Stimulated activated memory B cell treated with anti-CD40 and anti-IgM and Interleukin-4, amounts not matched to agents 10 μg/mL and 1 μg/mL and 100 μg/mL, for 72 hours (primary cell): ENCODE measurements around the gene CIC.

Experiments used
- ATAC-seq: fragments of 150-1000 bp; cut with Tn5 transposase; 2 replicates; pipeline ENCODE4 v1.10.0; 2021
- H3K27ac Mint-ChIP-seq: one replicate; pipeline ENCODE4 v1.8.0; 2022; ENCODE audit warnings: mild to moderate bottlenecking, mixed read lengths
- H3K27me3 Mint-ChIP-seq: one replicate; pipeline ENCODE4 v1.8.0; 2022; ENCODE audit warnings: mixed read lengths
- H3K36me3 Mint-ChIP-seq: one replicate; pipeline ENCODE4 v1.8.0; 2022; ENCODE audit warnings: mixed read lengths
- H3K4me1 Mint-ChIP-seq: one replicate; pipeline ENCODE4 v1.8.0; 2022; ENCODE audit warnings: mixed read lengths
- H3K4me3 Mint-ChIP-seq: one replicate; pipeline ENCODE4 v1.8.0; 2022; ENCODE audit warnings: mild to moderate bottlenecking, moderate library complexity, mixed read lengths
- H3K9me3 Mint-ChIP-seq: one replicate; pipeline ENCODE4 v1.8.0; 2022; ENCODE audit warnings: mixed read lengths

CIC gene

DNA sequence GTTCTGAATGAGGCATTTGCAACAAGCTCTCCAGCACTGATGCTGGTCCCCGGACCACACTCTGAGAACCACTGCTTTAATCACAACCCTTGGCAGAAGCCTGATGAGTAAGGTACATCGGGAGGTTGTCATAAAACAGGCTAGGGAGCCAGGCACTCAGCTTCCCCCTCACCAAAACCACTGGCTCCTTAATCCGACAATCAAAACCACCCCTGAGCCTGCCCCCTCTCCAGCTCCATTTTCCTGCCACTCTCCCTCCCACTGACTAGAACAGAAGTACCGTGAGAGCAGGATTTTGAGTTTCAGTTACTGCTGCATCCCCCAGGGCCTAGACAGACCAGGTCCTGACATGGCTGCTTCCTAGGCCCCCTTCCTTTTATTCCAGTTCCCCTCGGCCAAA lies 33.9 kb upstream of the CIC start:
- ATAC-seq: no peak
- H3K27me3 Mint-ChIP-seq: no peaks in the 10 kb centered on the region
- H3K9me3 Mint-ChIP-seq: no peaks in the 10 kb centered on the region
- H3K4me3 Mint-ChIP-seq: no peak overlapping the region
- H3K27ac Mint-ChIP-seq: no peak overlapping the region
- peaks cover 32% of the 10 kb centered on the region for H3K4me1 Mint-ChIP-seq
- peaks cover 66% of the 10 kb centered on the region for H3K36me3 Mint-ChIP-seq

DNA sequence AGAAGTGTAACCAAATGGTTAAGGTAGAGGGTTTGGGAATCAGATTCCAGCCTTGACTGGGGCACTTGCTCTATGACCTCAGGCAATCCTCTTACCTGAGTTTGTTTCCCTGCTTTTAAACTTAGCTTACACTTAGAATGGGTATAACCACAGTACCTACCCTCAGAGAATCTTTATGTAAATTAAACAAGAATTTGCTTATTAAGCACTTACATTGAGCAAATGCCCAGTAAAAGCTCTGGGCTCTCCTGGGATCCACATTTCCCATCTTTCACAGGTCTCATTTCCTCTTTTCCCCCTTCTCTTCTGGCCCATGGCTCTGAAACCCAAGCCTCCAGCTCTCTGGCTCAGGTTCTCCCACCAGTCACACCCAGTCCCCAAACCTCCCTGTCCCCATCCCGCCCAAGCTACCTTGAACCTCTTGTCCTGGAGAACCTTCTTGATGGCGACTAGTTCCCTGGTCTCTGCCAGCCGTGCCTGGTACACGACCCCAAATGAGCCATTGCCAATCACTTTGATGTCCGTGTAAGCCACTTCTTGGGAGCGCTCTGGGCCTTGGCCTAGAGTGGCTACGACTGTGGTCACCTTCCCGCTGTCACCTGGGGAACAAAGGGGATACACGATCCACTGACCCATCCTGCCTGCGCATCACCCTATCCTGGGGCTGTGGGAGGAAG lies 29.4 kb upstream of the CIC start:
- Mint-ChIP-seq H3K36me3 (peaks cover 39% of the 10 kb centered on the region), H3K4me1 (peaks cover 50% of the 10 kb centered on the region), H3K27ac (peak overlapping the region; percentile 84), H3K9me3 (no peaks in the 10 kb centered on the region), H3K27me3 (no peaks in the 10 kb centered on the region), H3K4me3 (no peak overlapping the region)
- no peak for ATAC-seq

DNA sequence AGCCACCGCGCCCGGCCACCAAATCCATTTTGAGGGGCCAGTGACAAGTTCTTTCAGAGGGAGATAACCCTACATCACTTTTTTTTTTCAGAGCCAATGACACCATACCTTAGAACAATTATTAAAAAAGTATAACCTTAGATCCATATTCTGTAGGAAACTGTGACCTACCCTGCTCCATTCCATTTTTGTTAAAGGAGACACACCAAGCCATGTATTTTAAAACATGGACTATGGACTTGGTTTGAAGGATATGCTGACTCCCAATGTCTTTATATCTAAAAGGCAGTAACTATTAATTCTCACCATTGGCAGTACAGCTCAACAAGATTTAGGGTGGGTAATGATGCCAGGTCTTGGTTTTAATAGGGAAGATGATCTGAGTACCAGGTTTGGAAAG lies 27.8 kb upstream of the CIC start:
- ATAC-seq: no peak
- H3K9me3 Mint-ChIP-seq: no peaks in the 10 kb centered on the region
- H3K4me1 Mint-ChIP-seq: peaks cover 49% of the 10 kb centered on the region
- H3K4me3 Mint-ChIP-seq: peak overlapping the region; percentile 83
- no peaks in the 10 kb centered on the region for H3K27me3 Mint-ChIP-seq
- H3K27ac Mint-ChIP-seq: peak overlapping the region; percentile 84
- peaks cover 25% of the 10 kb centered on the region for H3K36me3 Mint-ChIP-seq

DNA sequence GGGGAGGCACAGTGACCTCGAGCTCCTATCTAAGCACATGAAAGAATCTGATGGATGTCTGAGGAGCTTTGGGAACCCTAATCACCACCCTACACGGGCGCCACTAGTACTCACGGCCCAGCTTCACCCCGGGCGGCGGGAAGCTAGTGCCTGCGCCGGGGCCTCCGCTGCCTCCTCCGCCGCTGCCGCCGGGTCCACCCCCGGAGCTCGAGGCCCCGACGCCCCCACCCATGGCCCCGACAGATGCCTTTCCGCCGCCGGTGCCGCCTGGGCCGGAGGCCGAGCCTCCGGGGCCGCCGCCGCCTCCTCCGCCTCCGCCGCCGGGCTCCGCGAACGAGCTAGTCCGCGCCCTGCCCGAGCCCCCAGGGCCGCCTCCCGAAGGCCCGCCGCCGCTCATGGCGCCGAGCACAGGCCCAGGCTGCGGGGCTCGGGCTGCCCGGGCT lies 27.0 kb upstream of the CIC start:
- Mint-ChIP-seq H3K4me3 (peak overlapping the region; percentile 83), H3K4me1 (peaks cover 49% of the 10 kb centered on the region), H3K27me3 (no peaks in the 10 kb centered on the region), H3K36me3 (peaks cover 17% of the 10 kb centered on the region), H3K27ac (peak overlapping the region; percentile 84), H3K9me3 (no peaks in the 10 kb centered on the region)
- peak; percentile 0 for ATAC-seq

DNA sequence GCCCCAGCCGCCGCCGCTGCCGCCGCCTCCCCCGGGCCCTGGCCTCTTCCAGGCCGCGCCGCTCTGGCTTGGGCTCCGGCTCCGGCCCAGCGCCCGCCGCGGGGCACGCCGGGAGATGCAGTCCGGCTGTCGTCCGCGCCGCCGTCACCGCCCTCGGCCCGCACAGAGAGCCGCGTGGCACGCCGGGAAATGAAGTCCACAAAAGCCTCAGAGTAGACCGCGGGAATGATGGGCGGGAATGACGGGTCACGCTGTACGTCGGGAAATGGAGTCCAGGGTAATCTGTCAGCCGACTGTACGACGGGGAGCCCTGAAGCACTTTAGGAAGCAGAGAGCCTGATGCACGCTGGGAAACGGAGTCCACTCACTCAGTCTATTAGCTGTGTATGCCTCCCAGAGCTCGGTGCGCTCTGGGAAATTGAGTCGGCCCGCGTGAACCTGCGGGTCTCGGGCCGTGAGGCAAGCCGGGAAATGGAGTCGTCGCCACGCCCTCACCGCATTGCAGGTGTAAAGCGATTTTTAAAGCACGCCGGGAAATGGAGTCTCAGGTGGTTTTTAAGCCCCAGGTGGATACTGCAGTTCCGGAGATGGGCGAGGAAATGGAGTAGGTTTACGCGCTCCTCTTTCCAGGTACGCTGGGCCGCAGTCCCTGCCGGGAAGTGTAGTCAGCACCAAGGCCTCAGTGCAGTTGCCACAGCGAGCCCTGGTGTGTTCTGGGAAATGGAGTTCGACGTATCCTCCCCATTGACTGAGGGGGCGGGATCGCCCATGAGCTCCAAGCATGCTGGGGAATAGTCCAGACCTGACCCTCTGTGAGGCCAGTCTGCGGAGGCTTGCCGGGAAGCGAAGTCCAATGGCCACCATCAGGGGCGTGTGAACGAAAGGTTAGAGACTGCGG lies 26.3 kb upstream of the CIC start, which contains the start of gene GSK3A:
GSK3A (minus strand) TSS at position 91 of the 898 bp plus-strand sequence. CDS start 137 bp downstream, outside the sequence.
- Mint-ChIP-seq H3K4me3 (peak within 1 kb of the TSS; percentile 83), H3K4me1 (peaks cover 47% of the 10 kb centered on the region), H3K27me3 (no peaks in the 10 kb centered on the region), H3K27ac (peak within 1 kb of the TSS; percentile 84), H3K9me3 (no peaks in the 10 kb centered on the region), H3K36me3 (peaks cover 16% of the 10 kb centered on the region)
- ATAC-seq: peak; percentile 89

DNA sequence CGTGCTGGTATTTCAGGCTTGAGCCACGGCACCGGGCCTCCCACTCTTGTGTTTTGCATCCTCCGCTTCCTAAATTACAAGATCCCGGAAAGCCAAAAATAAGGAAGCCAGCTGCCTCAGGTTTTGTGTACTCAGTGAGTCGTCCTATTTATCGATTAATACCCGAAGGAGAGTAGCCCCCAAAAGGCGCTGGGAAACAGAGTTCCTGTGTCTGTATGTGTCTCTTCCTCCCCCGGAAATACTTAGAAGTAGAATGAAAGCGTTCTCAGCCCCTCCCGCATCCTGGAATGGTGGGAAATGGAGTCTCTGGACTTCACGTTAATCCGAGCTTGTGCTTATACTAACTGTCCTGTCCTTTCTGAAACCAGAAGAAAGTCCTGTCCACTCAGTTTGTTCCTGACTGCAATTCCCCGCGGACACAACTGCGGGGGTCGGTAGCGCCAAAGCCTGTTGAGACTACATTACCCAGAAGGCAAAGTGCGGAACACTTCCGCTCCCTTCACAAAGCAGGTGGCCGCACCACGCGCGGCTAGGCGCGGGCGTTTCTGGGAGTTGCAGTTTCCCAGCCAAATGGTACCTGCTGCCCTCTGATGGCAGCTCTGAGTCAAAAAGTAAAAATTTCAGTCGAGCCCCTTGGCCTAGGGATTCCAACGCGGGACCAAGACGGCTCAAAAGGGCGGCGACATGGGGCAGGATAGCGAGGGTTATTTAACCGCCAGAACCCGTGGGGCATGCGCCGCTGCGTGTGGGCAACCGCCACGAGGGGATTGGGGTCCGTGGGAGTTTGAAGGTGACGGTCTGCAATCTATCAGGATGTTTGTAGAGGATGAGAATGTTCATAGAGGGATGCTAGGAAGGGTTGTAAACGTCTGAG lies 24.5 kb upstream of the CIC start:
- Mint-ChIP-seq H3K9me3 (no peaks in the 10 kb centered on the region), H3K27me3 (no peaks in the 10 kb centered on the region), H3K4me3 (peak overlapping the region; percentile 81), H3K27ac (peak overlapping the region; percentile 84), H3K4me1 (peaks cover 46% of the 10 kb centered on the region), H3K36me3 (peaks cover 16% of the 10 kb centered on the region)
- peak; percentile 67 for ATAC-seq

DNA sequence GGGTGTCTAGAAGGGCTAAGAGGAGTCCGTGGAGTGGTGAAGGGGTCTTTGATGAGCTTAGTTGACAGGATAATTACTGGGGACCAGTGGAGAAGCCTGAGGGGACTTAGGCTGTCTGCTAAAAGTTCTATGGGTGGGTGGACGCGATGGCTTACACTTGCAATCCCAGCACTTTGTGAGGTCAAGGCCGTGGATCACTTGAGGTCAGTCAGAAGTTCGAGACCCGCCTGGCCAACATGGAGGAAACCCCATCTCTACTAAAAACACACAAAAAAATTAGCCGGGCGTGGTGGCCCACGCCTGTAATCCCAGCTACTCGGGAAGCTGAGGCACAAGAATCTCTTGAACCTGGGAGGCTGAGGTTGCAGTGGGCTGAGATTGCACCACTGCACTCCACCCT lies 23.8 kb upstream of the CIC start:
- no peak for ATAC-seq
- H3K27ac Mint-ChIP-seq: peak overlapping the region; percentile 84
- no peaks in the 10 kb centered on the region for H3K27me3 Mint-ChIP-seq
- H3K4me3 Mint-ChIP-seq: peak overlapping the region; percentile 81
- H3K4me1 Mint-ChIP-seq: peaks cover 39% of the 10 kb centered on the region
- H3K9me3 Mint-ChIP-seq: no peaks in the 10 kb centered on the region
- H3K36me3 Mint-ChIP-seq: peaks cover 9% of the 10 kb centered on the region

DNA sequence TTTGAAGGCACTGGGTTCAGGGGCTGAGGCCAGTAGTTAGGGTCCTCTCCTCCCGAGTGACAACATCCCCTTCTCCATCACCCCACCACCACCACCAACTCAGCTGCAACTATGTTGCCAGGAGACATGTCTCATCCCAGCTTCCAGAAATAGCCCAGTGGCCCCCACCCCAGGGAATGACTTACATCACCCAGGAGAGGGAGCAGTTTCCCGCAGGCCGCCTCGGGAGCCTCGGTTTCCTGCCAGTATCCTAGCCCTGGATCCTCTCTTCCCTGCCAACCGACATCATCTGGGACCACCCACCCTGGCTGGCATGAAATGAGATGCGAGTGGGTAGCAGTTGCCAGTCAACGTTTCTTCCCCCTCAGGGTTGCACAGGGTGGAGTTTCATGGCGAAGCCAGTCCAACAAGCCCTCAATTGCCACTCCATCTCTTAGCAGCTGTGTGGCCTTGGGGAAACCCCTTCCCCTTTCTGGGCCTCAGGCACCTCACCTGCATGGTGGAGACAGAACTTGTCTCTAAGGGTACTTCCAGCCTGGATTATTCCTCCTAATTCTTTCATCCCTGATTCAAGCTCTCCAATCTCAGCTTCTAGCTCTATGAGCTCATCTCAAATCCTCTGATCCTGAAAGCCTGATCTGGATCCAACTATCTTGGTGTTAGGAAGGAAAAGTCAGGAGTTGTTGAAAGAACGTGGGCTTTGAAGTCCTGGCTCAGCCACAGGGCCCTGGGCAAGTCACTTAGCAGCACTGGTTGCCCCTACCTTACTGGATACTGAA lies 22.7 kb upstream of the CIC start:
- ATAC-seq: no peak
- H3K4me3 Mint-ChIP-seq: no peak overlapping the region
- peaks cover 6% of the 10 kb centered on the region for H3K36me3 Mint-ChIP-seq
- H3K9me3 Mint-ChIP-seq: no peaks in the 10 kb centered on the region
- no peaks in the 10 kb centered on the region for H3K27me3 Mint-ChIP-seq
- peaks cover 34% of the 10 kb centered on the region for H3K4me1 Mint-ChIP-seq
- H3K27ac Mint-ChIP-seq: no peak overlapping the region

DNA sequence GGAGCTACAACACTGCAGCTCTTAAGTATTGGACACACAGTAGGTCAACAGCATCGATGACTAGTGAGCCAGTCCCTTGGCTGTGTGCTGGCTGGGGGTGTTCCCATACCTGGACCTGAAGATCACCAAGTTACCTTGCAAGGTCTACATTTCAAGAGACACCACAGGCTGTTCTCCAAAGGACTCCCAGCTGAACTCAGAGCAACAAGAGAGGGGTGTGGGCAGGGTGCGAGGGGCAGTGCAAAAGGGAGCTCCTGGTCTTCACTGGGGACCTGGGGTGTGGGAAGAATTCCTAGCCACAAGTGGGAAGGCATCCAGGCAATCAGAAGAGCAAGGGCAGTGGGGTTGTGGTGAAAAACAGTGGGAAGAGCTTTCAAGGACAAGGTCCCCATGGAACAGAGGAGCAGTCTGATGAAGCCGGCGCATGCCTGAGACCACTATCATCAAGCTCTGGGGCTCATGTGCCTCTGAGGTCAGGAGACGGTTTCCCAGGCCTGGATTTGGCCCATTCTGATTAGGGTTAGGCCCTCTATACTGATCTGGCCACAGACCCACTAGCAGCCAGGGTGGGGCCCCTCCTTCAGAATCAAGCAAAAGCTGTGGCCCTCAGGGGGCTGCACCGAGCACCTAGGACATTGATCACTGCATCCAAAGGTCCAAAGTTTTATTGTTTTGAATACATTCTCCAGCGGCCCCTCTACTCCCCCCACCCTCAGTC lies 22.0 kb upstream of the CIC start:
- Mint-ChIP-seq H3K36me3 (peaks cover 6% of the 10 kb centered on the region), H3K4me3 (no peak overlapping the region), H3K9me3 (no peaks in the 10 kb centered on the region), H3K27me3 (no peaks in the 10 kb centered on the region), H3K27ac (no peak overlapping the region), H3K4me1 (peaks cover 42% of the 10 kb centered on the region)
- no peak for ATAC-seq

DNA sequence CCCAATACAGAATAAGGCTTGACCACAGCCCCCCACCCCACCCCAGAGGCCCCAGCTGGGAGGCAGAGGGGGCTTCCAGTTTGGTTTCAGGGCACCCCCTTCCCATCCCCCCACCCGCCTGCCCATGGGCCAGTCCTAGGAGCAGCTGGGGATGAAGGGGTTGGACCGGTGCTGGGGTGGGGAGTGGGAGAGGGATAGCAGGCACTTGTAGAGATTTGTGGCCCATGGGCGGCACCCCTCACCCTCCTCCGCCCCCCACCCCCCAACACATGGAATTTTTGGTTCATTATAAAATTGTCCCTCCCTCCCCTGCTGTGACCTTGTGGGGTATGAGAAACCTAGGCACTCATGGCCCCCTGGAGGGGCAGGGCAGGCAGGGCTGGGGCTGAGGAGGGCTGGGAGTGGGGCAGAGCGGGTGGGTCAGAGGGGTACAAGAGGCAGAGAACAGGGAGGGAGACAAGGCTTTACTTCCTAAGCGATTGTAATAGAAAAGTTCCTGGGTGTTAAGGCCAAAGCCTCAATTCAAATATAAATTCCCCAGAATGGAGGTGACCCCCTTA lies 21.3 kb upstream of the CIC start:
- H3K4me3 Mint-ChIP-seq: no peak overlapping the region
- no peaks in the 10 kb centered on the region for H3K27me3 Mint-ChIP-seq
- peaks cover 6% of the 10 kb centered on the region for H3K36me3 Mint-ChIP-seq
- no peak overlapping the region for H3K27ac Mint-ChIP-seq
- peaks cover 48% of the 10 kb centered on the region for H3K4me1 Mint-ChIP-seq
- H3K9me3 Mint-ChIP-seq: no peaks in the 10 kb centered on the region
- ATAC-seq: no peak

DNA sequence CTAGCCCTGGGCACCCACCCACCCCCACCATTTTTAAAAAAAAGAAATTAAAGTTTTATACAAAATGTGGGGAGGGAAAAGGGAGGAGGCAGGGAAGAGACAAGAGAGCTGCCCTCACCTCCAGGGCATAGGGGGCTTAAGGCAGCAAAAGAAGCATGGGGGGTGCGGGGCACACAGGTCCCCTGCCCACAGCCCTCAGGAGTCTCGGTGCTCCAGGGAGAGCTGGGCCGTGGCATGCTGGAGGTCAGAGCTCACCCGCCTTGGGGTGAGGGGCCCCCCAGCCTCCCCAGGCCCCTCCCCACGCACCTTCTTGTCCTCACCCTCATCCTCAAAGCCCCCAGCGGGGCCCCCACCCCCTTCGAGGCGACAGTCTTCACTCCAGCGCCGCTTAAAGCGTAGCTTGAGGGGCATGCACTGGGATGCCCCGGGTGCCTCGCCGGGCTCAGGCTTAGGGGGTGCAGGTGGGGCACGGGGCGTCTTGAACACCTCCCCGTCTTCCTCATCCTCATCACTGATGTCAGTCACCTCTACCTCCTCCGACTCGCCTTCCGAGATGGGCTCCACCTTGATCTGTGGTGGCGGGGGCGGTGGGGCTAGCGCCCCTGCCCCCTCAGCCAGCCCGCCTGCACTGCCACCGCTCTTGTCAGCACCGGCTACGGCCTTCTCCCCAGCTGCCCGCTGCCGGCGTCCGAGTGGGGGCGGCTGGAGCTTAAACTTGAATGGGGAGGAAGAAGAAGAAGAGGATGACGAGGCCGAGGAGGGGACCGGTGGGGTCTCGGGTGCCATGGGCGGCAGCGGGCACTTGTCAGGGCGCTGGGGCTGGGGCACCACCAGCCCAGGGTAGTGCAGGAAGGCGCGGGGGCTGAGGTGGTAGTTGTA lies 20.5 kb upstream of the CIC start:
- Mint-ChIP-seq H3K27me3 (no peaks in the 10 kb centered on the region), H3K4me3 (no peak overlapping the region), H3K9me3 (no peaks in the 10 kb centered on the region), H3K27ac (no peak overlapping the region), H3K4me1 (peaks cover 50% of the 10 kb centered on the region), H3K36me3 (peaks cover 6% of the 10 kb centered on the region)
- no peak for ATAC-seq

DNA sequence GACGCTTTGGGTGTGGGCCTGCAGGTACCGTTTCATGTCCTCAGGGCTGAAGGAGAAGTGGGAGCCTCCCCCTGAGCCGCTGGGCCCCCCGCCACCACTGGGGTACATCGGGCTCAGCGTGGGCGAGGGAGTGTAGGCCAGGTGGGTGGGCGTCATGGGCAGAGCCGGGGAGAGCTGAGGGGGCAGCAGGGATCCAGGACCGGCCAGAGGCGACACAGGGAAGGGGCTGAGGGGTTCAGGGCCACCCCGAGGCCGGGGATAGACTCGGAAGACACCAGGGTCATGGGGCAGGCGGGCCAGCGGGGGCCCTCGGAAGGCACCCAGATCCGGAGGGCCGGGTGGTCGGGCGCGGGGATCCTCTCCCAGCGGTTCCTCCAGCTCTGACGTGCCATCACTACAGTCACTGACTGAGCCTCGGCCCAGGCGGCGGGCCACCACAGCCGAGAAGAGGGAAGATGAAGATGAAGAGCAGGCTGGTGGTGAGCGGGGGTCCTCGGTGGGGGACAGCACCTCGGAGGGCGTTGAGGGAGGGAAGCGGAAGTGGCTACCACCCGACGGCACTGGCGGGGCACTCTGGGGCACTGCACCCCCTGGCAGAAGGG lies 19.8 kb upstream of the CIC start:
- Mint-ChIP-seq H3K4me3 (no peak overlapping the region), H3K4me1 (peaks cover 47% of the 10 kb centered on the region), H3K27ac (no peak overlapping the region), H3K36me3 (peaks cover 6% of the 10 kb centered on the region), H3K27me3 (no peaks in the 10 kb centered on the region), H3K9me3 (no peaks in the 10 kb centered on the region)
- ATAC-seq: no peak

DNA sequence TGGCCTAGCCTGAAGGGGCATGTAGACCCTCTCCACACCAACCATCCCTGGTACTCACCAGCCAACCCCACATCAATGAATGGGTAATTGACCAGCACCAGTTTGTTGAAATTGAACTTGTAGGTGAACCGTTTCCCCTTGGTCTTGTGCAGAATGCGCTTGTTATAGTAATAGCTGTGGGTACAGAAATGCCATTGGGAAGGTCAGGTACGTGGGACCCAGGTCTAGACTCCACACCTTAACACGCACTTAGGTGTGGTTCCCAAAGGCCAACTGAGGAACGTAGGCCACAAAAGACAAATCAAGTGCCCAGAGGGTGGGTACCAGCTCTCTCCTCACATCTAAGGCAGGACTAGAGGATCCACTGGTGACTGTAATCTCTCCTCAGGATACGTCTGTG lies 19.3 kb upstream of the CIC start:
- no peaks in the 10 kb centered on the region for H3K9me3 Mint-ChIP-seq
- H3K4me3 Mint-ChIP-seq: no peak overlapping the region
- peaks cover 42% of the 10 kb centered on the region for H3K4me1 Mint-ChIP-seq
- ATAC-seq: no peak
- H3K27ac Mint-ChIP-seq: no peak overlapping the region
- peaks cover 6% of the 10 kb centered on the region for H3K36me3 Mint-ChIP-seq
- H3K27me3 Mint-ChIP-seq: no peaks in the 10 kb centered on the region
